ENCODE data around the gene CPEB2. TPM values are rescaled to one million over a fixed set of nuclear protein-coding genes. Genes with fewer than 3 reads are reported as not detected.

The CPEB2 gene
- total and polyA plus RNA-seq, 10 of the 15 experiments (the other 5 are each of a cell fraction or from before 2014, with no cell fraction given) = 0.73 to 8.3 (median 3.7) TPM

DNA sequence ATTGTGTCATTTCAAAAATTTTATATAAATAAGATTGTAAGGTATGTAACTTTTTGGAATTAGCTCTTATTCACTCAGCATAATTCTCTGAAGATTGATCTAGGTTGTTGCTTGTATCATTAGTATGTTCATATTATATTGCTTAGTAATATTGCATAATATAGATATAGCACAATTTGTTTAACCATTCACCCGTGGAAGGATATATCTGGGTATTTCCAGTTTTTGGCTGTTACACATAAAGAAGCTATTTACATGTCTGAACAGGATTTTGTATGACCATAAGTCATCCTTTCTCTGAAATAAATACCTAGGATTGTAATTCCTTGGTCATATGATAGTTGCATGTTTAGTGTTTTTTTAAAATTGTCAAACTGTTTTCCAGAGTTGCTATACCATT lies 82.5 kb downstream of the CPEB2 start:
- ChIA-PET POLR2A (interaction anchor here (0.5 kb wide), 1 partner anchor 1010 kb away, joined by 3 read pairs; no protein-coding TSS in a partner anchor), CTCF (no interaction called here), RAD21 (ENCODE audit: unreplicated experiment) (no interaction called here), SMC1A (ENCODE audit: uncharacterized antibody, unreplicated experiment) (interaction anchor here (0.8 kb wide), 1 partner anchor 21 kb away, joined by 4 read pairs; no protein-coding TSS in a partner anchor)
- ATAC-seq (no peak), DNase-seq (ENCODE audit: low read depth, low spot score) (no peak), FAIRE-seq (no peak)
- no peaks in the 10 kb centered on the region for H3K9me3 ChIP-seq (replicated peaks; ENCODE audit: control insufficient read depth, insufficient read depth, low read length)
- intact Hi-C loops (cut with micrococcal nuclease; ENCODE audit: unreplicated experiment) = no loop called here
- 3% methylated on average over 1 of the region's 1 CpG for WGBS (ENCODE audit: insufficient coverage, insufficient replicate concordance, low lambda C conversion rate, missing lambda C conversion rate)
- H2AFZ ChIP-seq (ENCODE audit: control insufficient read depth, low read depth, low read length) = no peak overlapping the region
- no peak overlapping the region for H3K4me2 ChIP-seq (ENCODE audit: control insufficient read depth, insufficient read depth)
- H3K36me3 ChIP-seq (ENCODE audit: control insufficient read depth in 2 of 2, insufficient read depth in 2 of 2, low read length in 1 of 2) = no peaks in the 10 kb centered on the region
- no TSS peak for BruUV-seq (replicated peaks)
- H3K9ac ChIP-seq (ENCODE audit: control insufficient read depth, insufficient read depth, low read length) = no peak overlapping the region
- no peak overlapping the region for H3K4me3 ChIP-seq
- in situ Hi-C loops (cut with MboI) = no loop called here
- H4K20me1 ChIP-seq (ENCODE audit: control insufficient read depth, insufficient read depth) = no peaks in the 10 kb centered on the region
- TF ChIP-seq, protein P1, sequence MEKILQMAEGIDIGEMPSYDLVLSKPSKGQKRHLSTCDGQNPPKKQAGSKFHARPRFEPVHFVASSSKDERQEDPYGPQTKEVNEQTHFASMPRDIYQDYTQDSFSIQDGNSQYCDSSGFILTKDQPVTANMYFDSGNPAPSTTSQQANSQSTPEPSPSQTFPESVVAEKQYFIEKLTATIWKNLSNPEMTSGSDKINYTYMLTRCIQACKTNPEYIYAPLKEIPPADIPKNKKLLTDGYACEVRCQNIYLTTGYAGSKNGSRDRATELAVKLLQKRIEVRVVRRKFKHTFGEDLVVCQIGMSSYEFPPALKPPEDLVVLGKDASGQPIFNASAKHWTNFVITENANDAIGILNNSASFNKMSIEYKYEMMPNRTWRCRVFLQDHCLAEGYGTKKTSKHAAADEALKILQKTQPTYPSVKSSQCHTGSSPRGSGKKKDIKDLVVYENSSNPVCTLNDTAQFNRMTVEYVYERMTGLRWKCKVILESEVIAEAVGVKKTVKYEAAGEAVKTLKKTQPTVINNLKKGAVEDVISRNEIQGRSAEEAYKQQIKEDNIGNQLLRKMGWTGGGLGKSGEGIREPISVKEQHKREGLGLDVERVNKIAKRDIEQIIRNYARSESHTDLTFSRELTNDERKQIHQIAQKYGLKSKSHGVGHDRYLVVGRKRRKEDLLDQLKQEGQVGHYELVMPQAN (conservative IDR thresholded peaks at IDR 0.05) = no peak
- TF ChIP-seq IKZF1 (conservative IDR thresholded peaks at IDR 0.05) (no peak), FOXK2 (IDR thresholded peaks at IDR 0.05) (no peak), TBL1XR1 (IDR thresholded peaks at IDR 0.05; ENCODE audit: low read depth, low read length) (no peak), JUNB (IDR thresholded peaks at IDR 0.05) (no peak), TARDBP (IDR thresholded peaks at IDR 0.05; ENCODE audit: borderline replicate concordance) (no peak), RAD51 (IDR thresholded peaks at IDR 0.05) (no peak)
- TF ChIP-seq, protein P2, sequence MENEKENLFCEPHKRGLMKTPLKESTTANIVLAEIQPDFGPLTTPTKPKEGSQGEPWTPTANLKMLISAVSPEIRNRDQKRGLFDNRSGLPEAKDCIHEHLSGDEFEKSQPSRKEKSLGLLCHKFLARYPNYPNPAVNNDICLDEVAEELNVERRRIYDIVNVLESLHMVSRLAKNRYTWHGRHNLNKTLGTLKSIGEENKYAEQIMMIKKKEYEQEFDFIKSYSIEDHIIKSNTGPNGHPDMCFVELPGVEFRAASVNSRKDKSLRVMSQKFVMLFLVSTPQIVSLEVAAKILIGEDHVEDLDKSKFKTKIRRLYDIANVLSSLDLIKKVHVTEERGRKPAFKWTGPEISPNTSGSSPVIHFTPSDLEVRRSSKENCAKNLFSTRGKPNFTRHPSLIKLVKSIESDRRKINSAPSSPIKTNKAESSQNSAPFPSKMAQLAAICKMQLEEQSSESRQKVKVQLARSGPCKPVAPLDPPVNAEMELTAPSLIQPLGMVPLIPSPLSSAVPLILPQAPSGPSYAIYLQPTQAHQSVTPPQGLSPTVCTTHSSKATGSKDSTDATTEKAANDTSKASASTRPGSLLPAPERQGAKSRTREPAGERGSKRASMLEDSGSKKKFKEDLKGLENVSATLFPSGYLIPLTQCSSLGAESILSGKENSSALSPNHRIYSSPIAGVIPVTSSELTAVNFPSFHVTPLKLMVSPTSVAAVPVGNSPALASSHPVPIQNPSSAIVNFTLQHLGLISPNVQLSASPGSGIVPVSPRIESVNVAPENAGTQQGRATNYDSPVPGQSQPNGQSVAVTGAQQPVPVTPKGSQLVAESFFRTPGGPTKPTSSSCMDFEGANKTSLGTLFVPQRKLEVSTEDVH (IDR thresholded peaks at IDR 0.05; ENCODE audit: low read depth, partially characterized antibody) = no peak
- TF ChIP-seq, protein P3, sequence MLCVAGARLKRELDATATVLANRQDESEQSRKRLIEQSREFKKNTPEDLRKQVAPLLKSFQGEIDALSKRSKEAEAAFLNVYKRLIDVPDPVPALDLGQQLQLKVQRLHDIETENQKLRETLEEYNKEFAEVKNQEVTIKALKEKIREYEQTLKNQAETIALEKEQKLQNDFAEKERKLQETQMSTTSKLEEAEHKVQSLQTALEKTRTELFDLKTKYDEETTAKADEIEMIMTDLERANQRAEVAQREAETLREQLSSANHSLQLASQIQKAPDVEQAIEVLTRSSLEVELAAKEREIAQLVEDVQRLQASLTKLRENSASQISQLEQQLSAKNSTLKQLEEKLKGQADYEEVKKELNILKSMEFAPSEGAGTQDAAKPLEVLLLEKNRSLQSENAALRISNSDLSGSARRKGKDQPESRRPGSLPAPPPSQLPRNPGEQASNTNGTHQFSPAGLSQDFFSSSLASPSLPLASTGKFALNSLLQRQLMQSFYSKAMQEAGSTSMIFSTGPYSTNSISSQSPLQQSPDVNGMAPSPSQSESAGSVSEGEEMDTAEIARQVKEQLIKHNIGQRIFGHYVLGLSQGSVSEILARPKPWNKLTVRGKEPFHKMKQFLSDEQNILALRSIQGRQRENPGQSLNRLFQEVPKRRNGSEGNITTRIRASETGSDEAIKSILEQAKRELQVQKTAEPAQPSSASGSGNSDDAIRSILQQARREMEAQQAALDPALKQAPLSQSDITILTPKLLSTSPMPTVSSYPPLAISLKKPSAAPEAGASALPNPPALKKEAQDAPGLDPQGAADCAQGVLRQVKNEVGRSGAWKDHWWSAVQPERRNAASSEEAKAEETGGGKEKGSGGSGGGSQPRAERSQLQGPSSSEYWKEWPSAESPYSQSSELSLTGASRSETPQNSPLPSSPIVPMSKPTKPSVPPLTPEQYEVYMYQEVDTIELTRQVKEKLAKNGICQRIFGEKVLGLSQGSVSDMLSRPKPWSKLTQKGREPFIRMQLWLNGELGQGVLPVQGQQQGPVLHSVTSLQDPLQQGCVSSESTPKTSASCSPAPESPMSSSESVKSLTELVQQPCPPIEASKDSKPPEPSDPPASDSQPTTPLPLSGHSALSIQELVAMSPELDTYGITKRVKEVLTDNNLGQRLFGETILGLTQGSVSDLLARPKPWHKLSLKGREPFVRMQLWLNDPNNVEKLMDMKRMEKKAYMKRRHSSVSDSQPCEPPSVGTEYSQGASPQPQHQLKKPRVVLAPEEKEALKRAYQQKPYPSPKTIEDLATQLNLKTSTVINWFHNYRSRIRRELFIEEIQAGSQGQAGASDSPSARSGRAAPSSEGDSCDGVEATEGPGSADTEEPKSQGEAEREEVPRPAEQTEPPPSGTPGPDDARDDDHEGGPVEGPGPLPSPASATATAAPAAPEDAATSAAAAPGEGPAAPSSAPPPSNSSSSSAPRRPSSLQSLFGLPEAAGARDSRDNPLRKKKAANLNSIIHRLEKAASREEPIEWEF (IDR thresholded peaks at IDR 0.05; ENCODE audit: insufficient replicate concordance, low read depth, low read length) = no peak
- TF ChIP-seq, protein P4, sequence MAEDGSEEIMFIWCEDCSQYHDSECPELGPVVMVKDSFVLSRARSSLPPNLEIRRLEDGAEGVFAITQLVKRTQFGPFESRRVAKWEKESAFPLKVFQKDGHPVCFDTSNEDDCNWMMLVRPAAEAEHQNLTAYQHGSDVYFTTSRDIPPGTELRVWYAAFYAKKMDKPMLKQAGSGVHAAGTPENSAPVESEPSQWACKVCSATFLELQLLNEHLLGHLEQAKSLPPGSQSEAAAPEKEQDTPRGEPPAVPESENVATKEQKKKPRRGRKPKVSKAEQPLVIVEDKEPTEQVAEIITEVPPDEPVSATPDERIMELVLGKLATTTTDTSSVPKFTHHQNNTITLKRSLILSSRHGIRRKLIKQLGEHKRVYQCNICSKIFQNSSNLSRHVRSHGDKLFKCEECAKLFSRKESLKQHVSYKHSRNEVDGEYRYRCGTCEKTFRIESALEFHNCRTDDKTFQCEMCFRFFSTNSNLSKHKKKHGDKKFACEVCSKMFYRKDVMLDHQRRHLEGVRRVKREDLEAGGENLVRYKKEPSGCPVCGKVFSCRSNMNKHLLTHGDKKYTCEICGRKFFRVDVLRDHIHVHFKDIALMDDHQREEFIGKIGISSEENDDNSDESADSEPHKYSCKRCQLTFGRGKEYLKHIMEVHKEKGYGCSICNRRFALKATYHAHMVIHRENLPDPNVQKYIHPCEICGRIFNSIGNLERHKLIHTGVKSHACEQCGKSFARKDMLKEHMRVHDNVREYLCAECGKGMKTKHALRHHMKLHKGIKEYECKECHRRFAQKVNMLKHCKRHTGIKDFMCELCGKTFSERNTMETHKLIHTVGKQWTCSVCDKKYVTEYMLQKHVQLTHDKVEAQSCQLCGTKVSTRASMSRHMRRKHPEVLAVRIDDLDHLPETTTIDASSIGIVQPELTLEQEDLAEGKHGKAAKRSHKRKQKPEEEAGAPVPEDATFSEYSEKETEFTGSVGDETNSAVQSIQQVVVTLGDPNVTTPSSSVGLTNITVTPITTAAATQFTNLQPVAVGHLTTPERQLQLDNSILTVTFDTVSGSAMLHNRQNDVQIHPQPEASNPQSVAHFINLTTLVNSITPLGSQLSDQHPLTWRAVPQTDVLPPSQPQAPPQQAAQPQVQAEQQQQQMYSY (CRISPR knock-in tag; IDR thresholded peaks at IDR 0.05) = no peak
- H3K27ac ChIP-seq (ENCODE audit: control insufficient read depth, insufficient read depth) = no peak overlapping the region
- no peaks in the 10 kb centered on the region for H3K79me2 ChIP-seq (ENCODE audit: control insufficient read depth, insufficient read depth, low read length)
- no peaks in the 10 kb centered on the region for H3K4me1 ChIP-seq (ENCODE audit: control insufficient read depth, insufficient read depth, low read length)
- no peaks in the 10 kb centered on the region for H3K27me3 ChIP-seq (replicated peaks in 1 of 2; ENCODE audit: control insufficient read depth in 2 of 2, insufficient read depth in 2 of 2, low read length in 1 of 2)

Data from GM12878 (cell line).